GM18505 (cell line): ENCODE results near the gene WDTC1.

Source experiments
- ATAC-seq: cut with Tn5 transposase; IDR thresholded peaks from one replicate; pipeline ENCODE4 v1.9.1; 2021; ENCODE audit not compliant: unreplicated experiment
- POLR2A ChIP-seq: IDR thresholded peaks from 4 replicates; pipeline ENCODE4 v1.6.1; 2011; ENCODE audit warnings: borderline replicate concordance; ENCODE audit not compliant: insufficient read depth, insufficient read length; ENCODE audit errors: extremely low read depth

The WDTC1 gene

GRCh38 chr1:27327964-27328363, 93.5 kb downstream of the WDTC1 start:
- ATAC-seq = no peak
- no peak for TF ChIP-seq POLR2A

GRCh38 chr1:27330786-27331185, 96.4 kb downstream of the WDTC1 start:
- no peak for ATAC-seq
- no peak for TF ChIP-seq POLR2A

GRCh38 chr1:27331426-27331825, 97.0 kb downstream of the WDTC1 start:
- no peak for ATAC-seq

GRCh38 chr1:27331922-27332321, 97.5 kb downstream of the WDTC1 start:
- no peak for TF ChIP-seq POLR2A
- ATAC-seq = no peak

More at GRCh38 chr1:27331426-27331825, 97.0 kb downstream of the WDTC1 start:
- no peak for TF ChIP-seq POLR2A

GRCh38 chr1:27332536-27333281, 98.3 kb downstream of the WDTC1 start:
- ATAC-seq = no peak
- TF ChIP-seq POLR2A = no peak

- no peak for ATAC-seq
- no peak for TF ChIP-seq POLR2A
Measured at GRCh38 chr1:27333717-27334279, 99.4 kb downstream of the WDTC1 start.

- no peak for ATAC-seq
Measured at GRCh38 chr1:27335506-27336422, 101.3 kb downstream of the WDTC1 start.

GRCh38 chr1:27336756-27337155, 102.3 kb downstream of the WDTC1 start:
- no peak for ATAC-seq
- no peak for TF ChIP-seq POLR2A

More at GRCh38 chr1:27335506-27336422, 101.3 kb downstream of the WDTC1 start:
- no peak for TF ChIP-seq POLR2A

GRCh38 chr1:27338751-27339150, 104.3 kb downstream of the WDTC1 start:
- no peak for TF ChIP-seq POLR2A
- no peak for ATAC-seq

- no peak for ATAC-seq
- no peak for TF ChIP-seq POLR2A
Measured at GRCh38 chr1:27339213-27339612, 104.8 kb downstream of the WDTC1 start.

GRCh38 chr1:27341525-27342252, 107.3 kb downstream of the WDTC1 start, which contains the start of gene SYTL1:
Gene SYTL1 (plus strand): TSS chr1:27342022. CDS start chr1:27345335, 3,313 bp downstream.
- TF ChIP-seq POLR2A = peak; percentile 47
- ATAC-seq = peak; percentile 39

- no peak for TF ChIP-seq POLR2A
- no peak for ATAC-seq
Measured at GRCh38 chr1:27342391-27342777, 108.0 kb downstream of the WDTC1 start.
